DMS79 treated with DMSO at 0.1 percent for 48 hours (cell line): ENCODE results near the gene TMC4.
A peak's percentile ranks its signal among the peaks of the same experiment; 100 is the strongest.
"Not testable (repeated sequence)": the region's sequence is repeated elsewhere in the genome, so short reads cannot be mapped to it uniquely, and the experiment has no call there.

ENCODE experiments used
- DNase-seq: peaks from one replicate; lab custom pipeline; 2025; lab: John Stamatoyannopoulos, UW

Gene TMC4

DNA sequence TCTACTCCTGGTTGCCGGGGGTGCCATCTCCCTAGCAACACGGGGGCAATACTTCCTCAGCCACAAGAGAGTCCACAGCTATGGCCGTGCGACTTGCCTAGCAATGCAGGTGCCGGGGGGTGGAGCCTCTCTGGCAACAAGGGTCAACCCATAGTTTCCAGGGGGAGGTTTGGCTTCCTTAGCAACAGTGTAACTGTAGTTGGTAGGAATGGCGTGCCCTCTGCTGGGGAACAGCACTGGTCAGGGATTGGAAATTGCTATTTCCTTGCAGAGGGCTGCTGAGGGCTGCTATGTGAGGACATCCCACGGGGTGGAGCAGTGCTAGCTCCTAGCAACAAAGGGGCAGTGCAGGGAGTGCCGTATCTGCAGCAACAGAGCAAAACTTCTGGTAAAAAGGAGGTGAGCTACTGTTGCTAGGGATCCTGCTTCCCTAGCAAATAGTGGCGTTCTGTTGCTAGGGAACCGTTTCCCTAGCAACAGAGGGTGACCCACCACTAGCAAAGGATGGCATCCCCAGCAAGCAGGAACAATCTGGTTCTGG is 7.0 kb upstream of the TMC4 start:
- no peak for DNase-seq

DNA sequence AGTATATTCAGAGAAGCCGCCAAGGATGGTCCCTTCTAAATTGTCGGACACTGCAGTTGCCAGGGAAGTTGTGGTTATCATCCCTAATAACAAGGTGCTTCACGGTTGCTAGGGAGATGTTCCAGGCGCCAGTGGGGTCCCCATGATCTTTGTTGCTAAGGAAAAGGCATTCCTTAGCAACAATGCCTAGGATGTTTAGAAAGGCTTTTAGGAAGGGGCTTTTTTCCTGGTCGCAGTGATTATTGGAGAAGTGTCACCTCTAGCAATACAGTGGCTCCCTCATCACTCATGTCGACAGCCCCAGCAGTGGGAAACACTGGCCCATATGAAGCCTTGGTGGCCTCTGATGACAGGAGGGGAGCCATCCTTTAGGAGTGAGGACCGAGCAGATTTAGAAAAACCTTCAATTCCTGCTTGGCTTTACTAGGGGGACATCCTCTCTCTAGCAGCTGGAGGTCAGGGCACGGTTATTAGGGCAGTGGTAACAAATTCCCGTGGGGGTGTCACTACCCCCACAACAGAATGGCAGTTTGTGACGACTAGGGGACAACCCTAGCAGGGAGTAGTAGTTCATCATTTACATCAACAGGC is 6.4 kb upstream of the TMC4 start:
- DNase-seq = no peak

DNA sequence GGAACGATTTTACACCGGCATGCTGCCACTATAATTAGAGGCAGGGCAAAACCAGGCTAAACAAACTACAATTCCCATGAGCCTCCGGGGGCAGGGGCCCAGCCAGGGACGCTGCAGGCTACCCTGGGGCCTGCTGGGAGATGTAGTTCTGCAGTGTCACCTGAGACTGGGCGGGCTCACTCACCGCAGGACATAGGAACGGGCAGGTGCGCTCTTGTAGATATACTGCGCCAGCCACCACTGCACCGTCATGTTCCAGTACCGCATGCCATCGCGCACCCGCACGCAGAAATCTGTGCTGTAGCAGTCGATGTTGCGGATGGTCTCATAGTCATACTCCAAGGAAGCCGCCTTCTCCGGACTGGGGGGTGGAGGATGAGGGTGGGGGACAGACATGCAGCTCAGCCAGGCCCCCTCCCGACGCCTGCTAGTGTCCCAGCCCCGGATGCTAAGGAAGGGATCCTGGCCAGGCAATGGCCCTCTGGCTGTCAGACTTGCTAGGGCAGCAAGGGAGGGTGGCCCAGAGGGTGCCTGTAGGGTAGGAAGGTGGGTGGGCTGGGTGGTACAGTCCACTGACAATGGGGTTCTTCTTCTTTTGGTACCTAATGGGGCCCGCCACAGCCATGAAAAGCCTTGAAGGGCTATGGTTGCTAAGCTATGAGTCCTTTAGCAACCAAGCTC is 5.8 kb upstream of the TMC4 start:
- DNase-seq = no peak

GRCh38 chr19:54173951-54174834 is 1.2 kb upstream of the TMC4 start:
- no peak for DNase-seq

DNA sequence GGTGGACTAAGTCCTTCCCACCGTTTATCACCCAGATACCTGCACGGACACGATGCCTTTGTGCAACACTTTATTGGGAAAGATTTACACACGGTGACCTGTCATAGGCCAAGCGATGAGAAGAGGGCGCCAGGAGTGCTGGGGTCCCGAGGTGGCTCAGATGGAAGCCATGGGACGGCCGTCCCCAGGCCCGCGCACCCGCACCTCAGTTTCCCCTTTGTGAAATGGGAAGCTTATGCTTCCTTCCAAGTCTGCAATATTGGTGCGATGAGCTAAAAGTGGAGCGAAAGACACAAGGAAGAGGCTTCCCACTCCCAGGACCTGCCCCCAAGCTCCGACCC is 369 bp upstream of the TMC4 start:
- no peak for DNase-seq

DNA sequence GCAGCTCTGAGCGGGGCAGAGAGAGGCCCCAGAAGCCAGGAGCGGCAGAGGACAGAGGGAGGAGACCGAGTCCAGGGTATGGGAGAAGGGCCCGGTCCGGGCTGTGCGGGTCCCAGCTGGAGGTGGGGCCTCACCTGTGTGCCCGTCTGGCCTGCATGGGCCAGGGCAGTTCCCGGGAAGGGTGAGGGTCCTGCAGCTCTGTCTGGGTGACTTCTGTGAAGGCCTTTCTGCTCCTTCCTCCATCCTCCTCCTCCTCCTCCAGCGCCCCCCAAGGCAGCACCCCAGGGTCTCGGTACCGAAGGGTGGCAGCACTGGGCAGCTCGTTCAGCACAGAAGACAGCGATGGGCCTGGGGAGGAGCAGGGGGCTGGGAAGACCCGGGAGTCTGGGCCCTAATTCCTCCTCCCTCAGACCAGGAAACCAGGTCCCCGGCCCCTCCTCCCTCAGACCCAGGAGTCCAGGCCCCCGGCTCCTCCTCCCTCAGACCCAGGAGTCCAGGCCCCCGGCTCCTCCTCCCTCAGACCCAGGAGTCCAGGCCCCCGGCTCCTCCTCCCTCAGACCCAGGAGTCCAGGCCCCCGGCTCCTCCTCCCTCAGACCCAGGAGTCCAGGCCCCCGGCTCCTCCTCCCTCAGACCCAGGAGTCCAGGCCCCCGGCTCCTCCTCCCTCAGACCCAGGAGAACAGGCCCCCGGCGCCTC is 1.1 kb downstream of the TMC4 start:
- DNase-seq = not testable (repeated sequence)

GRCh38 chr19:54169149-54169740 is 3.7 kb downstream of the TMC4 start:
- no peak for DNase-seq

DNA sequence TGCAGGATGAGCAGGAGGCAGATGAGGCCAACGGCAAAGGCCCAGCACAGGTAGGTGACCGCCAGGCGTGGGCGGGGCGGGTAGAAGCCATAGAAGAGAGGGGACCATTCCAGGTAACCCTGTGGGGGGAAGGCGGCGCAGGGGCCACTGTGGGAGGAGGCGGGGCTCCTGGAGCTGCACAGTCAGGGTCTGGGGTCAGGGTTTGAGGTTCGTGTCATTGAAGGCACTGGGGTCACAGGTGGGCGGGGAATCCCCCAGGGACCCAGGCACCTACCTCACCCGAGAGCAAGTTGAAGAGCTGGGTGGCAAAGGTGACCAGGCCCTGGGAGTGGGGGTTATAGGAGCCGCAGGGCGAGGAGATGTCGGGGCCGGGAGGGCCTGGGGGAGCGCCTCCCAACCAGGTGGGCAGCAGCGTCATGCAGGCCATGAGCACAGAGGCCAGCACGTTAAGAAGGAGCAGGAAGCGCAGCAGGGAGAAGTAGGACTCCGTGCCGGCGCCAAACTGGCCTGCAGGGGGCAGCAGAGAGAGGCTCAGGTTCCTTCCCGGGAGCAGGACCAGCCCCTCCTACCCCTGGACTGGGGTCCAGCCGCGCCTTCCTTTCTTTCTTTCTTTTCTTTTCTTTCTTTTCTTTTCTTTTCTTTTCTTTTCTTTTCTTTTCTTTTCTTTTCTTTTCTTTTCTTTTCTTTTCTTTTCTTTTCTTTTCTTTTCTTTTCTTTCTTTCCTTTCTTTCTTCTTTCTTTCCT is 4.6 kb downstream of the TMC4 start:
- DNase-seq = peak; percentile 66

- no peak for DNase-seq
These were observed 7.7 kb downstream of the TMC4 start for GRCh38 chr19:54165222-54165621.

- DNase-seq = no peak
These were observed 8.4 kb downstream of the TMC4 start for GRCh38 chr19:54164369-54165068.

DNA sequence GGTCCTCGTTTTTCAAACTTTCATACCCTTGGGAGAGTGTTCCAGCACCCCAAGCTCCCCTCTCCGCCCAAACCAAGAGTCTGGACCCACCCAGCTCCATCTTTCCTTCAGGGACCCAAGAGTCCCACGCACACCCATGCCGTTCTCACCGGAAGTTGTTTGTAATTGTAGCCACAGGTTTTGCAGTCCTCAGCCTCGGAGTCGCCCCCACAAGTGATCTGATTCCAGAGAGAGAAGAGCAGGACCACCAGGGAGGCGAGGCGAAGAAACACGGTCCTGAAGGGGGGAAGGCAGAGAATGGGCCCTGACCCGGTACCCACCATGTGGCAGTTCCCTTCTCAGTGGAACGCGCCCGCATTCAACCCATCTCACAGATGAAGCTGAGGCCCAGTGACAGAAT is 10.1 kb downstream of the TMC4 start:
- DNase-seq = no peak

DNA sequence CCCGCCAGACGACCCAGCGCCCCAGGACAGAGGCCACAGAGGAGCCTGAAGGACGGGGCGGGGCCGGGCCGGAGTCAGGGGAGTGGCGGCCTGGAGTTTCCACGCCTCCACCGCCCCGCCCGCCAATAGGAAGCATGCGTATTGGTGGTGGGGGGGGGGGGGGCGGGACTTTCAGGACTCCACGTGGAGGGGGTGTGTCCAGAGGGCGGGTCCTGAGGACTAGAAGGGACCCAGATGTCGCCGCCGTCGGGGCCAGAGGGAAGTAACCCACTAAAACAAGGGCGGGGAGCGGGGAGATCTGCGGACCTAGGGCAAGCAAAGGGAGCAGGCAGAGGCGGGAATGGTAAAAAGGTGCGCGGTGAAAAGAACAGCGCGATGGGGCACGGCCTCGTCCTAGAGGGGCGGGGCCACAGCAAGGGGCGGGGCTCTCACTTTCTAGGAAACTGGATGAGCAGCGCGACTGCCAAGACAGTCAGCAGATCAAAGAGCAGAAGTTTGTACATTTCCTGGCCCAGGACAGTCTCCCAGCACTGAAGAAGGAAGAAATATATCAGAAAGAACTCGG is 10.6 kb downstream of the TMC4 start:
- peak; percentile 17 for DNase-seq

GRCh38 chr19:54160854-54161253 is 12.1 kb downstream of the TMC4 start:
- peak; percentile 42 for DNase-seq

- peak; percentile 76 for DNase-seq
These were observed 12.7 kb downstream of the TMC4 start for GRCh38 chr19:54160182-54160811.

DNA sequence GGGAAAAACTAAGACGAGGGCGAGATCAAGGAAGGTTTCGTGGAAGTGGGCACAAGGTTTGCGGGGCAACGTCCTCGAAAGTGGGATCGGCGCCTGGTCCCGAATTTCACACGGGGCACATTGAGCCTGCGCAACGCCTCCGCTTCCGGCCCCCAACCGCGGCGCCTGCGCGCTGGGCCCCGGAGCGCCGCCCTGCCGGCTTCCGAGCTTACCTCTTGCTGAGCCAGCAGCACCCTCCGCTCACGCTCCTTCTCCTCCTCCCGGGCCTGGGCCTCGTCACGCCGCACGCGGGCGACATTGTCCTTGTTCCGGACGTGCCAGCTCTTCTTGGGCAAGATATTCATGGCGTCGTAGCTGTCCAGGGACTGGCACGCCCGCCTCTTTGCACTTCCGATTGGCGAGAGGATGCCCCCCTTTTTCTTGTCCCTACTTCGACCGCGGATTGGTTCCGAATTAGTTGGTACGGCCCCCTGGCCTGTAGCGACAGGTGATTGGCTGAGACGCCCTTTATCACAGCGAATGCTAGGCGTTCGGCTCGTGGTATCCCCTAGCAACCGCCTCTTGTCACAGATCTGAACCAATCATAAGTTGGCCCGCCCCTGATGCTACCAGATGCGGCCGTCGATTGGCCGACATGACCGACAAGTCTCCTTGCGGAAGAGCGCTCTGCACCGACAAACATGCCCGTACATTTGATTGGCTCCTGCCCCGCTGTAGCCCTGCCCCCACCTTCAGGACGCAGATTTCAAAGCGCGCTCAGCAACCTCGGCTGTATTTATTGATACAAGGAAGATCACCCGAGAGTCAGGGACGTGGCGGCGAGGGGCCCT is 13.4 kb downstream of the TMC4 start, which contains the start of gene LENG1:
TSS of gene LENG1 (minus strand) at position 370 of the 830 bp plus-strand sequence. CDS start at position 344, 26 bp downstream.
- peak; percentile 99 for DNase-seq

DNA sequence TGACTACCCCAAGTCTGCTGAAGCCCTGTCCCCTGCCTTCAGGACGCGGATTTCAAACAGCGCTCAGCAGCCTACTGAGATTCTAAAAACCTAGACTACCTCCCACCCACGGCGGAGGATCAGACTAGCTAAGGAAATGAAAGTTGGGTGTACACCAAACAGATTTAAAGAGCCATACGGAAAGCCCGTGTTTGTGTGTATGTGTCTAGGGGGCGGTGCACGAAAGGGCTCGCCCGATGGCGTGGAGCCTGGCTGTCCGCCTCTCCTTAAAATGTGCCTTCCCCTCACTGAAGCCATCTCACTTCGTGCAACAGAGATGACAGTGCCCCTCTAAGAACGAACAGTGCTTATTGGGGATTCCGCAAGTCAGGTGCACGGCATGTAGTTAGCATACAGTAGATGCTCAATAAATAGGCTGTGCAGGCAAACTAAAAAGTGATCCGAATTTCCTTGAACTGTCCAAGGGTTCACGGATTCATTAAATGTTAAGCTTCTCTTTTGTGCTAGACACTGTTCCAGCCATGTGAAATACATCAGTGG is 14.1 kb downstream of the TMC4 start:
- no peak for DNase-seq

DNA sequence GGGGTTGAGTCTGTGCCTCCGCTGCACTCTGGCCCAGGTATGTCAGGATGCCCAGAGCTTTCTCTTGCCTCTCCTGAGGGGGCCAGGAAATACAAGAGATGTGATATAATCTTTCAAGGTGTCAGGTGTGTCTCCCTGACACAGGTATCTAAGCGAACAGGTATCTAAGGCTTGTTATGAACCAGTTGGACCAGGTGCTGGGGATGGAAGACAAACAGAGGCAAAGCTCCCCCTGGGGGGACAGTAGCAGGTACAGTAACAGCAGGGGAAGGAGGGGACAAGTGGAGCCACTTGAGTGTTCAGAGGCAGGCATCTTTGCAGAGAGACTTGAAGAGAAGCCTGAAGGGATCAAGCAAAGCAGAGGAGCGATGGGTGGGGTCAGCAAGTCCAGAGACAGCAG is 16.0 kb downstream of the TMC4 start:
- no peak for DNase-seq

DNA sequence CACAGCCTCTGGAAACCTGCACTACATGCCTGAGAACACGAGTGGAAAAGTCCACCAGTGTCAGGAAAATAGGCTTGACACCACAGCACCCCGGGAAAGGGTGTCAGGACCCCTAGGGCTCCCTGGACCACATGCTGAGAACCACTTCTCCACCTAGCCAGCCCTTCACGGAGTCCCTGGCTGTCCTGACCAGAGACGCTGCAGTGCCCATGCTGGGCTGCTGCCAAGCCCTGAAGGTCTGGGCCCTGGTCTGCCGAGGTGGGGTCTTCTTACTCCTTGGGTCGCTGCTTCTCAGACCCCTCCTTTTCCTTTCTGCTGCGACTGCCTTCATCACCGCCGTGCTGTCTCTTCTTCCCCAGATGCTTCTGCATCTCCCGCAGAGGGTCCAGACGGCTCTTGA is 16.5 kb downstream of the TMC4 start:
- DNase-seq = no peak
